ENCODE results near the gene HOXA13. TPM values are rescaled to one million over a fixed set of nuclear protein-coding genes. Genes with fewer than 3 reads are reported as not detected.

Gene HOXA13
- total and polyA plus RNA-seq, 2 experiments from 2014 or later, result not detected

DNA sequence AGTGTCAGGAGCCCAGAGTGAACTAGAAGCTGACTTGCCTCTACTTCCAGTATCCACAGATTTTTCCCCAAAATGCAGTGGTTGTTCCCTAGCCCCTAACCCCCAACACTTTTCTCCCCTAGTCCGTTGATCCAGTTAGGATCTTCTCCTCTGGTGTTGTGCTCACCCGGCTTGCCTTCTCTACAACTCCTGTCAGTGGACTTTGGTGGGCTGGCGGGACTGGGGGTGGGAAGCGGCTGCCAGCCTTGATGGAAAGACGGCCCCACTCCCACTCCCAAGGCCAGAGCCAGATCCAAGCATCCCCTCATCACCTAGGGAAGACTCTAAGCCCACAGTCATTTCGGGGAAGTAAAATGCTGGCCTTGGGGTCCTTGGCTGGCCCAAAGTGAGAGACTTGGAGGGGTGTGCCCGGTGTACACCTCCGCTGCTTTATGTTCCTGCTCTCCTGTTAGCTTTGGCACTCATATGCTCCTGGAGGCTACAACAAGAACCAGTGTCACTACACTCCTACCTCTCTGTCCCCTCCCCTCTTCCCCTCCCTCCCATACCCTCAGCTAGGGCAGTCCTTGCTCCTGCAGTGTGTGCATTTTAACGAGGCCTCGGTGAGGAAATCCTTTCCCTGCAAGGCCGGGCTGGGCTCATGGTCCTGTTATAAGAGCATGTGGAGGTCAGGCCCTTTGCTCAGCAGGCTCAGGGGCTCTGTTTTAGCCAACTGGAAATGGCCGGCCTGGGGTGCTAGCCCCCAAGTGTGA, 24.8 kb downstream of the HOXA13 start:
- H3K4me2 ChIP-seq, result no peak overlapping the region; the same call in 1 of the 2 replicates
- no peaks in the 10 kb centered on the region; the same call in 2 of the 3 replicates for H3K36me3 Mint-ChIP-seq (ENCODE audit: low read depth)
- H2AFZ ChIP-seq, result no peak overlapping the region
- H3K4me3 Mint-ChIP-seq, result no peak overlapping the region
- no peak for TF ChIP-seq ZNF114 (CRISPR knock-in tag; IDR thresholded peaks at IDR 0.05)
- peak; percentile 80 for TF ChIP-seq EZH2 (IDR thresholded peaks at IDR 0.05; ENCODE audit: low read depth, unreplicated experiment)
- peaks cover 55% of the 10 kb centered on the region for H4K20me1 ChIP-seq (replicated peaks; ENCODE audit: insufficient read depth)
- H3K9me3 Mint-ChIP-seq, result peaks cover 13% of the 10 kb centered on the region; the same call in 2 of the 3 replicates
- no peak overlapping the region for H3K27ac ChIP-seq (ENCODE audit: low read depth)
- no peak overlapping the region for H3K27ac Mint-ChIP-seq
- ATAC-seq (no peak), DNase-seq (ENCODE audit: low spot score) (peak; percentile 33)
- H3F3A ChIP-seq (replicated peaks; ENCODE audit: low read depth), result peaks cover 47% of the 10 kb centered on the region
- H3K4me1 ChIP-seq (ENCODE audit: insufficient read depth), result peaks cover 35% of the 10 kb centered on the region
- H3K9me2 ChIP-seq (ENCODE audit: insufficient read depth), result no peaks in the 10 kb centered on the region
- peaks cover 95% of the 10 kb centered on the region for H3K27me3 Mint-ChIP-seq (ENCODE audit: insufficient read depth, low read depth, poor library complexity)
- H3K4me1 Mint-ChIP-seq, result peaks cover 20% of the 10 kb centered on the region
- no peaks in the 10 kb centered on the region for H3K79me2 ChIP-seq (replicated peaks; ENCODE audit: insufficient read depth)
- no peak overlapping the region for H3K4me3 ChIP-seq
- H3K36me3 ChIP-seq (ENCODE audit: insufficient read depth), result no peaks in the 10 kb centered on the region
- H3K27me3 ChIP-seq (ENCODE audit: insufficient read depth), result peaks cover 100% of the 10 kb centered on the region

DNA sequence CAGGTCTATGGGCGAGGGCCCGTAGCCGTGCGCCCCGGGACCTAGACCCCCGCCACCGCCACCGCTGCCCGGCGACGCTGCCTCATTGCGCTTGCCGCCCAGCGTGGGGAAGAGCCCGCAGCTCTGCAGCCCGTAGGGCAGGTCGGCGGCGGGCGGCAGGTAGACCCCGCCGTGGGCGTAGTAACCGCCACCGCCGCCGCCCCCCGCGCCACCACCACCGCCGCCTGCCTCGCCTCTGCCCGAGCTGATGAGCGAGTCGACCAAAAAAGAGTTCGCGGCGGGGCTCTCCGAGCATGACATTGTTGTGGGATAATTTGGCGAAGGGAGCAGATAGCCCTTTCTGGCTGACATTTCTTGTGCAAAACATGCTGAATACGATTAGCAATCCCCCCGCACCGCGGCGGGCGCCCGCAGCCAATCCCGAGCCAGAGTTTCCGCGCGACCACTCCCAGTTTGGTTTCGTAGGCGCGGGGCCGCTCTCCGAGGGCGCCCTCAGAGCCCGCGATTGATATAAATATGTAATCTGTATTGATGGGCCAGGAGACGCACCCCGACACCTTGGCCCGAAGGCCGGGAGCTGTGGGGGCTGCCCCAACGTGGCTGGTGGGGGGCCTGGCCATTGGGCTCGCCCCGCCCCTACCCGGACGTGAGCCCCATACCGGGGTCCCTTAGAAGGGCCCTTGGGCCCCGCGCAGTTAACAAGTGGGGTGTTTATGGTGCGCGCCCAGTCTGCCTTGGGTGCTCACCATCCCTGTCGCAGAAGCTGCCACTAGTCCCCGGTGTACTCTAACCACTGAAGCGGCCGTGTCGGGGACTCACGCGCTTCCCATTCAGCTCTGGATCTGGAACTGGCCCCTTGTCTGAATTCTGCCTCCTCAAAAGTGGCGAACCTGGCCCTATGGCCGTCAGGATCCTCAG, 25.7 kb downstream of the HOXA13 start, which contains the start of gene HOXA10:
Gene HOXA10 (minus strand): TSS at position 365 of the 918 bp plus-strand sequence. CDS start 14 bp downstream, at position 351.
- Mint-ChIP-seq H3K36me3 (ENCODE audit: low read depth) (no peaks in the 10 kb centered on the region; the same call in 2 of the 3 replicates), H3K4me3 (peak within 1 kb of the TSS; percentile 38), H3K9me3 (peaks cover 11% of the 10 kb centered on the region; the same call in 2 of the 3 replicates), H3K27ac (no peak within 1 kb of the TSS), H3K4me1 (peaks cover 13% of the 10 kb centered on the region), H3K27me3 (ENCODE audit: insufficient read depth, low read depth, poor library complexity) (peaks cover 95% of the 10 kb centered on the region)
- no peak within 1 kb of the TSS for H3K27ac ChIP-seq (ENCODE audit: low read depth)
- peaks cover 100% of the 10 kb centered on the region for H3K27me3 ChIP-seq (ENCODE audit: insufficient read depth)
- H4K20me1 ChIP-seq (replicated peaks; ENCODE audit: insufficient read depth), result peaks cover 51% of the 10 kb centered on the region
- peaks cover 44% of the 10 kb centered on the region for H3F3A ChIP-seq (replicated peaks; ENCODE audit: low read depth)
- H3K36me3 ChIP-seq (ENCODE audit: insufficient read depth), result no peaks in the 10 kb centered on the region
- H3K9me2 ChIP-seq (ENCODE audit: insufficient read depth), result no peaks in the 10 kb centered on the region
- H2AFZ ChIP-seq, result no peak within 1 kb of the TSS
- ATAC-seq (peak; percentile 4), DNase-seq (ENCODE audit: low spot score) (peak; percentile 41)
- H3K4me3 ChIP-seq, result peak within 1 kb of the TSS; percentile 43
- H3K79me2 ChIP-seq (replicated peaks; ENCODE audit: insufficient read depth), result no peaks in the 10 kb centered on the region
- TF ChIP-seq EZH2phosphoT487 (IDR thresholded peaks at IDR 0.05; ENCODE audit: unreplicated experiment), result peak; percentile 54
- peak; percentile 94 for TF ChIP-seq EZH2 (IDR thresholded peaks at IDR 0.05; ENCODE audit: low read depth, unreplicated experiment)
- TF ChIP-seq CREB1 (CRISPR knock-in tag; IDR thresholded peaks at IDR 0.05; ENCODE audit: low read depth), result no peak
- peaks cover 34% of the 10 kb centered on the region for H3K4me1 ChIP-seq (ENCODE audit: insufficient read depth)
- H3K4me2 ChIP-seq, result peak within 1 kb of the TSS; percentile 70

- ATAC-seq (peak; percentile 13), DNase-seq (ENCODE audit: low spot score) (peak; percentile 48)
- H3K27ac ChIP-seq (ENCODE audit: low read depth), result no peak overlapping the region
- H3K4me3 ChIP-seq, result peak overlapping the region; percentile 43; the same call in 1 of the 2 replicates
- Mint-ChIP-seq H3K4me3 (no peak overlapping the region), H3K9me3 (peaks cover 11% of the 10 kb centered on the region; the same call in 2 of the 3 replicates), H3K4me1 (peaks cover 14% of the 10 kb centered on the region; the same call in 2 of the 3 replicates), H3K27ac (no peak overlapping the region), H3K27me3 (ENCODE audit: insufficient read depth, low read depth, poor library complexity) (peaks cover 95% of the 10 kb centered on the region), H3K36me3 (ENCODE audit: low read depth) (no peaks in the 10 kb centered on the region; the same call in 2 of the 3 replicates)
- H3K4me2 ChIP-seq, result peak overlapping the region; percentile 70
- H4K20me1 ChIP-seq (replicated peaks; ENCODE audit: insufficient read depth), result peaks cover 48% of the 10 kb centered on the region
- peaks cover 100% of the 10 kb centered on the region for H3K27me3 ChIP-seq (ENCODE audit: insufficient read depth)
- TF ChIP-seq EZH2phosphoT487 (IDR thresholded peaks at IDR 0.05; ENCODE audit: unreplicated experiment) (peak; percentile 97), EZH2 (IDR thresholded peaks at IDR 0.05; ENCODE audit: low read depth, unreplicated experiment) (peak; percentile 73), STAT1 (IDR thresholded peaks at IDR 0.05; ENCODE audit: unreplicated experiment) (no peak)
- no peaks in the 10 kb centered on the region for H3K79me2 ChIP-seq (replicated peaks; ENCODE audit: insufficient read depth)
- H3F3A ChIP-seq (replicated peaks; ENCODE audit: low read depth), result peaks cover 46% of the 10 kb centered on the region
- no peak overlapping the region for H2AFZ ChIP-seq
- peaks cover 29% of the 10 kb centered on the region for H3K4me1 ChIP-seq (ENCODE audit: insufficient read depth)
- no peaks in the 10 kb centered on the region for H3K9me2 ChIP-seq (ENCODE audit: insufficient read depth)
- H3K36me3 ChIP-seq (ENCODE audit: insufficient read depth), result no peaks in the 10 kb centered on the region
Observed at GRCh38 chr7:27173511-27173955, 26.4 kb downstream of the HOXA13 start.

Data from GM23338 (cell line).